Ishikawa (cell line): ENCODE results near the gene PRKACG.

Source experiments
- CREB1 ChIP-seq: IDR thresholded peaks from 2 replicates; pipeline ENCODE4 v1.6.1; 2012; ENCODE audit warnings: low read depth
- TAF1 ChIP-seq: IDR thresholded peaks from 2 replicates; pipeline ENCODE4 v1.6.1; 2012; ENCODE audit warnings: low read depth, mild to moderate bottlenecking
- TF ChIP-seq, protein P1 (sequence below): IDR thresholded peaks from 2 replicates; pipeline ENCODE4 v1.6.1; 2012; ENCODE audit warnings: low read depth, mild to moderate bottlenecking

DNA sequence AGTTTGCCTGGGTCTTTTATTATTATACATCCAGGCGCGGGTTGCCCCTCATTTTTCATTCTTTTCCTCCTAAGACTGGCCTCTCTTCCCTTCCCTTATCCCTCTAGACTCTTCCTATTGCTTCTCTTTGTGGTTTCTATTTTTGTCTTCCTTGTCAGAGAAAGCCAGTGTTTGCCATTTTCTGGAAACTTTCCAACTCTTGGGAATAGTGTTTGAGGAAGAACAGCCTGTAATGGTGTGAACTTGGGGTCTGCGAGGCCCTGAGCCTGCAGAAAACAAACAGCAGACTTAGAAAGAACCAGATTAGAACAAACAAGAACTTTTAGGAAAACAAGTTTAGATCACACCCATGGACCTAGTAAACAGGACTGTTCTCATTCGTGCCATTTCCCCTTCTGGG, 15.5 kb downstream of the PRKACG start:
- TF ChIP-seq, protein P1, sequence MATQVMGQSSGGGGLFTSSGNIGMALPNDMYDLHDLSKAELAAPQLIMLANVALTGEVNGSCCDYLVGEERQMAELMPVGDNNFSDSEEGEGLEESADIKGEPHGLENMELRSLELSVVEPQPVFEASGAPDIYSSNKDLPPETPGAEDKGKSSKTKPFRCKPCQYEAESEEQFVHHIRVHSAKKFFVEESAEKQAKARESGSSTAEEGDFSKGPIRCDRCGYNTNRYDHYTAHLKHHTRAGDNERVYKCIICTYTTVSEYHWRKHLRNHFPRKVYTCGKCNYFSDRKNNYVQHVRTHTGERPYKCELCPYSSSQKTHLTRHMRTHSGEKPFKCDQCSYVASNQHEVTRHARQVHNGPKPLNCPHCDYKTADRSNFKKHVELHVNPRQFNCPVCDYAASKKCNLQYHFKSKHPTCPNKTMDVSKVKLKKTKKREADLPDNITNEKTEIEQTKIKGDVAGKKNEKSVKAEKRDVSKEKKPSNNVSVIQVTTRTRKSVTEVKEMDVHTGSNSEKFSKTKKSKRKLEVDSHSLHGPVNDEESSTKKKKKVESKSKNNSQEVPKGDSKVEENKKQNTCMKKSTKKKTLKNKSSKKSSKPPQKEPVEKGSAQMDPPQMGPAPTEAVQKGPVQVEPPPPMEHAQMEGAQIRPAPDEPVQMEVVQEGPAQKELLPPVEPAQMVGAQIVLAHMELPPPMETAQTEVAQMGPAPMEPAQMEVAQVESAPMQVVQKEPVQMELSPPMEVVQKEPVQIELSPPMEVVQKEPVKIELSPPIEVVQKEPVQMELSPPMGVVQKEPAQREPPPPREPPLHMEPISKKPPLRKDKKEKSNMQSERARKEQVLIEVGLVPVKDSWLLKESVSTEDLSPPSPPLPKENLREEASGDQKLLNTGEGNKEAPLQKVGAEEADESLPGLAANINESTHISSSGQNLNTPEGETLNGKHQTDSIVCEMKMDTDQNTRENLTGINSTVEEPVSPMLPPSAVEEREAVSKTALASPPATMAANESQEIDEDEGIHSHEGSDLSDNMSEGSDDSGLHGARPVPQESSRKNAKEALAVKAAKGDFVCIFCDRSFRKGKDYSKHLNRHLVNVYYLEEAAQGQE: no peak
- TF ChIP-seq TAF1 (no peak), CREB1 (no peak)
